Measurements from ENCODE around the gene CC2D2B. TPM values are rescaled to one million over a fixed set of nuclear protein-coding genes. Genes with fewer than 3 reads are reported as not detected.

CC2D2B gene
- total RNA-seq, 1 donor from 2014 or later: not detected

DNA sequence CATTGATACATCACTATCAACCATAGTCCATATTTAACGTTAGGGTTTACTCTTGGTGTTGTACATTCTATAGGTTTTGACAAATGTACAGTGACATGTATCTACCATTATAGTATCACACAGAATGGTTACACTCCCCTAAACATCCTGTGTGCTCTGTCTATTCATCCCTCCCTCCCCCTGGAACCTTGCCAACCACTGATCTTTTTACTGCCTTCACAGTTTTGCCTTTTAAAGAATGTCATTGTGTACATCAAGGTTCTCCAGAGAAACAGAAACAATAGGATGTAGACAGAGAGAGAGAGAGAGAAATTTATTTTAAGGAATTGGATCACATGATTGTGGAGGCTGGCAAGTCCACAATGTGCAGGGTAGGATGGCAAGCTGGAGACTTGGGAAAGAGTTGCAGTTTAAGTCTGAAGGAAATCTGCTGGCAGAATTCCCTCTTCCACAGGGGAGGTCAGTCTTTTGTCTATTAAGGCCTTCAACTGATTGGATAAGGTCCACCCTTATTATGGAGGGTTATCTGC is 90.5 kb downstream of the CC2D2B start:
- no peaks in the 10 kb centered on the region for H3K36me3 Mint-ChIP-seq (ENCODE audit: unreplicated experiment)
- no peak overlapping the region for H3K4me3 Mint-ChIP-seq (ENCODE audit: unreplicated experiment)
- H3K4me1 Mint-ChIP-seq (ENCODE audit: low read depth, unreplicated experiment): no peaks in the 10 kb centered on the region
- H3K27ac Mint-ChIP-seq (ENCODE audit: unreplicated experiment): no peak overlapping the region
- no peaks in the 10 kb centered on the region for H3K27me3 Mint-ChIP-seq (ENCODE audit: unreplicated experiment)
- TF ChIP-seq, protein P1, sequence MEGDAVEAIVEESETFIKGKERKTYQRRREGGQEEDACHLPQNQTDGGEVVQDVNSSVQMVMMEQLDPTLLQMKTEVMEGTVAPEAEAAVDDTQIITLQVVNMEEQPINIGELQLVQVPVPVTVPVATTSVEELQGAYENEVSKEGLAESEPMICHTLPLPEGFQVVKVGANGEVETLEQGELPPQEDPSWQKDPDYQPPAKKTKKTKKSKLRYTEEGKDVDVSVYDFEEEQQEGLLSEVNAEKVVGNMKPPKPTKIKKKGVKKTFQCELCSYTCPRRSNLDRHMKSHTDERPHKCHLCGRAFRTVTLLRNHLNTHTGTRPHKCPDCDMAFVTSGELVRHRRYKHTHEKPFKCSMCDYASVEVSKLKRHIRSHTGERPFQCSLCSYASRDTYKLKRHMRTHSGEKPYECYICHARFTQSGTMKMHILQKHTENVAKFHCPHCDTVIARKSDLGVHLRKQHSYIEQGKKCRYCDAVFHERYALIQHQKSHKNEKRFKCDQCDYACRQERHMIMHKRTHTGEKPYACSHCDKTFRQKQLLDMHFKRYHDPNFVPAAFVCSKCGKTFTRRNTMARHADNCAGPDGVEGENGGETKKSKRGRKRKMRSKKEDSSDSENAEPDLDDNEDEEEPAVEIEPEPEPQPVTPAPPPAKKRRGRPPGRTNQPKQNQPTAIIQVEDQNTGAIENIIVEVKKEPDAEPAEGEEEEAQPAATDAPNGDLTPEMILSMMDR (IDR thresholded peaks at IDR 0.05; ENCODE audit: partially characterized antibody, unreplicated experiment): no peak
- DNase-seq: no peak
- no peaks in the 10 kb centered on the region for H3K9me3 Mint-ChIP-seq (ENCODE audit: unreplicated experiment)

DNA sequence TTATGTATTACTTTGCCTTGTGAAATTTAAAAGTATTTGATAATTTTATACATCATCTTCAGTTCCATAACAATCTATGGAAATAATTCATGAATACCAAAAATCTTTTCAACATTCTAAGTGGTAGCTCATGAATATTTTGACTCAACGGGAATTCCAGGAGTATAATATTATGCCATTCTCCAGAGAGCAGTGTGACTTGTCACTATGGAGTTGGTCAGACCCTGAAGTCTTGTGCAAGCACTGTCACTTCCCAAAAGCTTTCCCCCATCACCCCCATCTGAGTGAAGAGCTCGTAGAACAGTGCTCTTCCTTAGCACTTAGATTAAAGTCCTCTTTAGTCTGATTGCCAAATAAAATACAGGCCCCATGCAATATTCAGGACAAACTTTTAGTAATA is 106.2 kb downstream of the CC2D2B start:
- Mint-ChIP-seq H3K4me3 (ENCODE audit: unreplicated experiment) (no peak overlapping the region), H3K27me3 (ENCODE audit: unreplicated experiment) (no peaks in the 10 kb centered on the region), H3K36me3 (ENCODE audit: unreplicated experiment) (no peaks in the 10 kb centered on the region), H3K27ac (ENCODE audit: unreplicated experiment) (no peak overlapping the region), H3K4me1 (ENCODE audit: low read depth, unreplicated experiment) (no peaks in the 10 kb centered on the region), H3K9me3 (ENCODE audit: unreplicated experiment) (no peaks in the 10 kb centered on the region)
- no peak for DNase-seq
- TF ChIP-seq, protein P1 (IDR thresholded peaks at IDR 0.05; ENCODE audit: partially characterized antibody, unreplicated experiment): no peak

DNA sequence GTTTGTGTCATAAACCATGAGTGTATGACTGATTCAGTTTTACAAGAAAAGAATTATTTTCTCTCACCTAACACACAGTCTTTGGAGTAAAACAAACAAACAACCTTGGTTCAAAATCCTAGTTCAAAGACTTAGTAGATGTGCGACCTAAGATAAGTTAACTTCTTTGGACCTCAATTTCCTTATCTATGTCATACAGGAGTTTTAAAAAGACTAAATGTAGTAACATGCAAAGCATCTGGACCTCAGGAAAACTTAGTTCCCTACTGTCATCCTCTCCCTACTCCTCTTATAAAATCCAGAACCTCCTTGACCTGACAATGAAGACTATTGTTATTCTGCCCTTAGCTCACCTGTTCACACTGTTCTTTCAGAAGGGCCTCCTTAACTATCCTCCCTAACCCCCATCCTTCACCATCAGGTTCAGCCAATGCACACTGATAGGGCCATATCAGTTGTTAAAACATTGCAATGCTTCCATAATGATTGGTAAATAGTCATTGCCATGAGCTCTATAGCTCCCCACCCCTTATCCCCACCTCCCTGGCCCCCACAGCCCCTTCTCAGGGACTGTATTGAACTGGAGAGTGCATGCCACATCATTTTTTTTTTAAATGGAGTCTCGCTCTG is 106.8 kb downstream of the CC2D2B start:
- H3K9me3 Mint-ChIP-seq (ENCODE audit: unreplicated experiment): no peaks in the 10 kb centered on the region
- no peaks in the 10 kb centered on the region for H3K36me3 Mint-ChIP-seq (ENCODE audit: unreplicated experiment)
- no peak overlapping the region for H3K4me3 Mint-ChIP-seq (ENCODE audit: unreplicated experiment)
- H3K27me3 Mint-ChIP-seq (ENCODE audit: unreplicated experiment): no peaks in the 10 kb centered on the region
- no peak for DNase-seq
- H3K4me1 Mint-ChIP-seq (ENCODE audit: low read depth, unreplicated experiment): no peaks in the 10 kb centered on the region
- no peak overlapping the region for H3K27ac Mint-ChIP-seq (ENCODE audit: unreplicated experiment)
- TF ChIP-seq, protein P1 (IDR thresholded peaks at IDR 0.05; ENCODE audit: partially characterized antibody, unreplicated experiment): no peak

DNA sequence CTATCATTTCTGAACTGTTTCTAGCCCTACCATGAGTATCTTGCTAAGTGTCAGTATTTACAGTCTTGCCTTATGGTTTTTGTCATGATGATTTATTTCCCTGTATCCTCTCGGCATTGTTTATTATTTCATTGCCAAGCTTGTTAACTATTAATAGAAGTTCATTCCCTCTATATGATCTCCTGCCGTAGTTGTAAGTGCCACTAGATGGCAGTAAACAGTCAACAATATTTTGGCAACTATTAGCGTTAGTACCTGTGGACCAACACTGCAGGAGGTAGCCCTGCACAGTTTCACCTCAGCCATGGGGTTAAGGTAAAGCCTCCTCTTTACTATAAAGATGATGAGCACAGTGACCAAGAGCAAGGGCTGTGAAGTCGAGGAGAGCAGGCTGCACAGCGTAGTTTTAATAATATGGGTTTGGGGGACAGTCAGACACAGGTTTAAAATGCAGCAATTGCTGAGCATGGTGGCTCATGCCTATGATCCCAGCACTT is 109.5 kb downstream of the CC2D2B start:
- Mint-ChIP-seq H3K27me3 (ENCODE audit: unreplicated experiment) (no peaks in the 10 kb centered on the region), H3K36me3 (ENCODE audit: unreplicated experiment) (no peaks in the 10 kb centered on the region), H3K27ac (ENCODE audit: unreplicated experiment) (no peak overlapping the region), H3K4me1 (ENCODE audit: low read depth, unreplicated experiment) (peaks cover 2% of the 10 kb centered on the region), H3K9me3 (ENCODE audit: unreplicated experiment) (no peaks in the 10 kb centered on the region), H3K4me3 (ENCODE audit: unreplicated experiment) (no peak overlapping the region)
- TF ChIP-seq, protein P1 (IDR thresholded peaks at IDR 0.05; ENCODE audit: partially characterized antibody, unreplicated experiment): peak; percentile 76
- DNase-seq: no peak

DNA sequence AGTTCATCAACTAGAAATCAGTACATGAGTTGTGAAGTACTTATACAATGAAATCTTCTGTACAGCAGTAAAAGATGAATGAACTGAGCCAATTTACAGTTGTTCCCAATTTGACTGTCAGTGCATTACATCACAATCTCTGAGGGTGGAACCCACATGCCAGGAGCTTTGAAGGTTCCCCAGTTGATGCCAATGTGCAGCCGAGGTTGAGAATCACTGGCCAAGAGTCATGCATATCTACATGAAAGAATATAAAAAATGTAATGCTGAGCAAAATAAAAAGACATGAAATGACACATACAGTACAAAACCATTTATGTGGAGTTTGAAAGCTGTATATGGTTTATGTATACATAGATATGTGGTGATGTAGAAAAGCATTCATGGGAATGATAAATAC is 113.6 kb downstream of the CC2D2B start:
- no peaks in the 10 kb centered on the region for H3K9me3 Mint-ChIP-seq (ENCODE audit: unreplicated experiment)
- no peak for DNase-seq
- TF ChIP-seq, protein P1 (IDR thresholded peaks at IDR 0.05; ENCODE audit: partially characterized antibody, unreplicated experiment): no peak
- H3K27me3 Mint-ChIP-seq (ENCODE audit: unreplicated experiment): no peaks in the 10 kb centered on the region
- peaks cover 2% of the 10 kb centered on the region for H3K4me1 Mint-ChIP-seq (ENCODE audit: low read depth, unreplicated experiment)
- H3K27ac Mint-ChIP-seq (ENCODE audit: unreplicated experiment): no peak overlapping the region
- H3K4me3 Mint-ChIP-seq (ENCODE audit: unreplicated experiment): no peak overlapping the region
- no peaks in the 10 kb centered on the region for H3K36me3 Mint-ChIP-seq (ENCODE audit: unreplicated experiment)
